Tongue (tissue), 2 donors: ENCODE measurements around the gene LNPEP. TPM values are rescaled to one million over a fixed set of nuclear protein-coding genes. Genes with fewer than 3 reads are reported as not detected.

Experiments
- DNase-seq: peaks from one replicate; pipeline ENCODE4 v3.0.0-alpha.2; 2015
- total RNA-seq: library from RNA; depleted of rRNA; stranded (reverse); fragments of >200 nt; gene quantifications from one replicate; pipeline ENCODE4 v1.2.3, GENCODE V29; 2014

LNPEP gene
- 95.6 TPM for total RNA-seq

GRCh38 chr5:96935559-96936430, at the start of gene LNPEP:
TSS of gene LNPEP (plus strand) at chr5:96936080. CDS start at chr5:96936156, 76 bp downstream.
- DNase-seq: peak; percentile 98

DNA sequence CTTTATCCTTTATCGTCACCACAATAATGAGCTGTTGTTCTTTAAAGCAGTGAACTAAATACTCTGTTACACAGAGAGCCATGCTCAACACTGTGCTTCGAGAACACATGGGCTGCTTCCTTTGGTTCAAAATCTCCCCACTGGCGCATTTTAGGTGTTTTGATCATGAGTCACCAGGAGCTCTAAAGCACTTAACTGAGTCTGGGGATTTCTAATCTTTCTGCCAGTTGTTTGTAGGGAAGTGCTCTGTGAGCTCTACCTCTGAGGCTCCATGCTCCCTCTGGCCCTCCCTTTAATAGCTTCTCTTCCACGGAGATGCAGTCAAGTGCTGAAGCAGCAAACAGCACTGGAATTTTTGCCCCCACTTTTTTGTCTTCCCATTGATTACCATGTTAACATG, 42.5 kb upstream of the LNPEP start:
- no peak for DNase-seq

GRCh38 chr5:96896276-96896675, 39.6 kb upstream of the LNPEP start:
- DNase-seq: no peak

- DNase-seq: no peak
Observed at GRCh38 chr5:96896806-96897205, 39.1 kb upstream of the LNPEP start.

DNA sequence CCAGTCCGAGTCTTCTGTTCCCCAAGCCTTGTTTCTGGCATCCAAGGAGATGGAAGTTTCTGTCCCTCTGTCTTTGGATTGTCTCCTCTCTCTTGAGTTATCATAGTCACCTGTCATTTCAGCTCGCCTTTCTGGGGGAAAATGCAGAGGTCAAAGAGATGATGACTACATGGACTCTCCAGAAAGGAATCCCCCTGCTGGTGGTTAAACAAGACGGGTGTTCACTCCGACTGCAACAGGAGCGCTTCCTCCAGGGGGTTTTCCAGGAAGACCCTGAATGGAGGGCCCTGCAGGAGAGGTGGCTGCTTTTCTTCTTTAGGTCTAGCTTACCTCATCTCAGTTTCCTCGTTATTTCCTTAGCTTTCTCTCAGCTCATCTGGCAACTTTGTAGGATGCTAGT, 34.5 kb upstream of the LNPEP start:
- DNase-seq: no peak

DNA sequence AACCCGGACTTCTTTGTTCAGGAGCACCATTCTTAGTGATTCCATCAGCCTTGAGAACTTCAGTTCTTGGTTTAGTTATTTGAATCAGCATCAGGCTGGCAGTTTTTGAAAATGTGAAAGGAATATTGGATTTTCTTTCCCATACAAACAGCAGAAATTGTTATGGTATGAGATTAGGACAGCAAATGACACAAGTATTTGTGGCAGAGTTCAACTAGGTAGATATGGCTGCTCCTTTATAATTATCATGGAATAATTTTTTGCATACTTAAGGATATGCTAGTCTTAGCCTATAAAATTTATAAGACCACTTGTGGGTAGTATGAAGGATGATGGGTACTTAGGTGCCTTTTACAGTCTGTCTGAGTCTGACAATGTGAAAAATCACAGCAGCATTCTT, 34.0 kb upstream of the LNPEP start:
- DNase-seq: no peak

DNA sequence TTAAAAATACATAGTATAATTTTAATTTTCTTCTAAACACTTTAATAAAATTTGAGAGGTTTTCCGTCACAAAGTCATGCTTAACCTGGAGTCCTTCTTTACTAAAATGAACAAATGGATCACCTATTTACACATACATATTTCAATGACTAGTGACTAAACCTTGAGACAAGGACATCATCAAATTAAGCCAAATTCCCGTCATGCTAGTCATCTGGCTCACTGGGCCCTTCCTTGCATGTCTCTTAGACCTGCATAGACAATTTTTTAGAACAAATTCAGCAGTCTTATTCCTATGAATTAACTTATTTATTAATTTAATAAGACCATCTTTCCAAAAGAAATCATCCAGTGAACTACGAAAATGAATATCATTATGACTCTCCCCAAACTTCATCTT, 33.0 kb upstream of the LNPEP start:
- DNase-seq: no peak

DNA sequence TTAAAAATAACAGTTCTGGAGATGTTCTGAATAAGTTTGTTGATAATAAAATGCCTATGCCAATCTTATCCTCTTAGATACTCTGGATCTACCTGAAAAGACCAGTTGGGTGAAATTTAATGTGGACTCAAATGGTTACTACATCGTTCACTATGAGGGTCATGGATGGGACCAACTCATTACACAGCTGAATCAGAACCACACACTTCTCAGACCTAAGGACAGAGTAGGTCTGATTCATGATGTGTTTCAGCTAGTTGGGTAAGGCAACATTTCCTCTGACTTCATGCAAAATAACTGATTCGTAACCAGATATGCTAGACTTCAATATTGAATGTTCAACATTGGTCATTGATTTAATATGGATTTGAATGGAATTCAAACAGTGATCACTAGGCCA, 32.6 kb upstream of the LNPEP start:
- no peak for DNase-seq

DNA sequence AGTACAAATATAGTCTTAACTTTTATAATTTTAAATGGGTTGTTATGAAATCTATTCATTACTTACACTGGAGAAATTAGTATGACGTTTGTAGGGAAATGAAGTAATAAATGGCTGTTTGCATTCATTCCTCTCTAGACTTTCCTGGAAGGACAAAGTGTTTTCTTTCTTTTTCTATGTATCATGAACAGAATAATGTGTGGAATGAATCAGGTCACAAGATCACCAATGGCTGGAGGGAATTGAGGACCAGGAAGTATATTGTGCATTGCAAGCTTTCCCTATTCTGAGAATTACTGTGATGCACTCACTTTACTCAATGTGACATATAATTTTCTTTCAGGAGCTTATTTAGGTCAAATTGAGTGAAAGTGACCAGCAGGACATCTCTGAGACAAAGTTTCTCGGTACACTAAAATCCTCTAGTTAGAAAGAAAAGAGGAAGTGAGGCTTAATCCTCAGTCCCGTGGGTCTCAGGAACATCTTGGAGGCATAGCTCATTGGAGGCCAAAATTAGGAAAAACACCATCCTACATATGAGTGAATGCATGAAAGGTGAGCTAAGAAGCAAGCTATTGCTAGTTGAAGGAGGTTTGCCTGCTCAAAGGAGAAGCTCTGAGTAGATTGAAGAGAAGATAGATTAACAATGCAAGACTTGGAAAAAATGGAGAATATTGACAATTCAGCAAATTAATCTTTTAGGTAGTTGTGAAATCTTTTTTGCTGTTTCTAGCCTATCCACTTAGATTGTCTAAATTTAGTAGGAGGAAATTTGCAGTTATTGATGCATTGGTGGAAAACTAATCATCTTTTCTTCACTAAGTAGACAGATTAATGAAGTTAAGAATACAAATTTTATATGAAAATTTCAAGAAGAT, 31.6 kb upstream of the LNPEP start:
- no peak for DNase-seq

DNA sequence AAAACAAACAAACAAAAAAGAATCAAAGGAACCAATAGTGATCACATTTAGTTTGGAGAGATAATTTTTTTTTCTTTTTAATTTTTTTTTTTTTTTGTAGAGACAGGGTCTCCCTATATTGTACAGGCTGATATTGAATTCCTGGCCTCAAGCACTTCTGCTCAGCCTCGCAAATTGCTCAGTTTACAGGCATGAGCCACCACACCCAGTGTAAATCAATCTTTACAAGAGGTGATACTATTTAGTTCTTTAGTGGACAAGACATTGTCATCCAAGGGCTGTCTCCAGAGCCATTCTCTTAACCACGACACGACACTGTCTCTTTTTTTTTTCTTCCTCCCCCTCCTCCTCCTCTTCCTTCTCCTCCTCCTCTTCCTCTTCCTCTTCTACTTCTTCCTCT, 30.0 kb upstream of the LNPEP start:
- no peak for DNase-seq

DNA sequence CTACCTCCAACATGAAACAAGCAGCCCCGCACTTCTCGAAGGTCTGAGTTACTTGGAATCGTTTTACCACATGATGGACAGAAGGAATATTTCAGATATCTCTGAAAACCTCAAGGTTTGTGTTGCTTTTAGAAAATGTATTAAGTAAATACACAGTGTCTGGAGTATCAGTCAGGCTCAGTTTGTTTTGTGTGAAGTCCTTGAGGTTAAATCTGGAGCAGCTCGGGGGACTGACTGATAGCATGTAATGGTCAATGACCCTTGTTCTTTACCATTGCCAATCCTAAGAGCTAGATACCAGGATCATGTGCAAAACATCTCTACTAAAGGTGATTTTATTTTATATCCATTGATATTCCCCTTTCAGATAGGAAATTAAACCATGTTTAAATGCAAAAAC, 26.9 kb upstream of the LNPEP start:
- no peak for DNase-seq

- no peak for DNase-seq
Observed at GRCh38 chr5:96909435-96909834, 26.4 kb upstream of the LNPEP start.

DNA sequence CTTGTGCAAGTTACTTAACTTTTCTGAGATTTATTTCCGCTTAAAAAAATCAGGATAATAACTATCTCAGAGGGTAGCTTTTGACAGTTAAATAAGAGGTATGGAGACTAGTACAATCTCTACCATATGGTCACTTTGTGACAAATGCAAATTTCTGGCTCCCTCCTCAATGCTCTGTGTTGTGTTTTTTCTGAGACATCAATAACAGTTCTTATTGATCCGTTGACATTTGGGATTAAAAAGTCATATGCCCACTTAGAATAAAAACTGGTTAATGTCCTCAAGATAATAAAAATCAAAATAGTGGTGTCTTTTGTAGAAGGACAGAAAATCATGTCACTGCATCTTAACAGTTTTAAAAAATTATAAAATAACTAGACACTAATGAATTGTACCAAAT, 24.7 kb upstream of the LNPEP start:
- DNase-seq: no peak

GRCh38 chr5:96913233-96913632, 22.6 kb upstream of the LNPEP start:
- DNase-seq: no peak

DNA sequence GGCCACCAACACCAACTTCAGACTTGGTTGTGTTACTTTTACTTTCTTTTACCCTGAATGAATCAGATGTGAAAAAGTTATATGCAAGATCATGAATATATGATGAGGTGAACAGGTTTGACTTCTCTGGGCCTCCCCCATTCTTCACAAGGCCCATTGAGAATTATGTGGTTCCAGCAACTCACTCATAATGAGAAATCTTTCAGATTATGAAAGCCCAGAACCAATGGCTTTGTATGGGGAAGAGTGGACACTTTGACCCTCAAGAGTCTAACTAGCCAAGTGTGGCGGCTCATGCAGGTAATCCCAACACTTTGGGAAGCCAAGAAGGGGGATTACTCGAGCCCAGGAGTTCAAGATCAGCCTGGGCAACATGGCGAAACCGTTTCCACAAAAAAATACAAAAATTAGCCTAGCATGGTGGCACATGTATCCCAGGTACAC, 16.1 kb upstream of the LNPEP start:
- no peak for DNase-seq

GRCh38 chr5:96920744-96921355, 15.0 kb upstream of the LNPEP start:
- no peak for DNase-seq

DNA sequence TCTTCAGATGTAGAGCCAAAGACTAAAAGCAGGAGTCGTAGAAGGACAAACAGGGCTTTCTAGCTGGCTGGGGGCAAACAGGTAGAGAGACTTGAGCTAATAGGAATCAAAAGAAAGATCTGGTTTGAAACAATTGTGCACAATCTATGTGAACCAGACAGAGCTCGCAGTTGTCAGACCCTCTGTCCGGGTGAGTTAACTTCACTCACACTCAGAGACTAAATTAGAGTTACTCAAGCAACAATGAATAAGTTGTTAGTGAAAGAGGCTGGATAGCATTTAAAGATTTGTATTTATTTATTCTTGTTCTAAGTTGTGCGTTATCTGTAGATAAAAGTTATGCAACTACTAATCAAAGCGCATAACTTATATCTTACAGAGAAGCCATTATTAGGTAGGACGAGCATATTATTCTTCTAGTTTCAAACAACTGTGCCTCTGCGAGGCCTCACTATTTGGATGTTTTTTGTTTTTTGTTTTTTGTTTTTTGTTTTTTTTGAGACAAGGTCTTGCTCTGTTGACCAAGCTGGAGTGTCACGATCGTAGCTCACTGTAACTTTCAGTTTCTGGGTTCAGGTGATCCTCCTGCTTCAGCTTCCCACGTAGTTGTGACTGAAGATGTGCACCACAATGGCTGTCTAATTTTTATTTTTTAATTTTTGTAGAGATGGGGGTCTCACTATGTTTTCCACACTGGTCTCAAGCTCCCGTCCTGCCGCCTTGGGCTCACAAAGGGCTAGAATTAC, 13.2 kb upstream of the LNPEP start:
- no peak for DNase-seq

GRCh38 chr5:96924016-96924443, 11.8 kb upstream of the LNPEP start:
- peak; percentile 31 for DNase-seq

- DNase-seq: no peak
Observed at GRCh38 chr5:96926276-96926675, 9.6 kb upstream of the LNPEP start.

GRCh38 chr5:96927008-96927407, 8.9 kb upstream of the LNPEP start:
- DNase-seq: no peak

DNA sequence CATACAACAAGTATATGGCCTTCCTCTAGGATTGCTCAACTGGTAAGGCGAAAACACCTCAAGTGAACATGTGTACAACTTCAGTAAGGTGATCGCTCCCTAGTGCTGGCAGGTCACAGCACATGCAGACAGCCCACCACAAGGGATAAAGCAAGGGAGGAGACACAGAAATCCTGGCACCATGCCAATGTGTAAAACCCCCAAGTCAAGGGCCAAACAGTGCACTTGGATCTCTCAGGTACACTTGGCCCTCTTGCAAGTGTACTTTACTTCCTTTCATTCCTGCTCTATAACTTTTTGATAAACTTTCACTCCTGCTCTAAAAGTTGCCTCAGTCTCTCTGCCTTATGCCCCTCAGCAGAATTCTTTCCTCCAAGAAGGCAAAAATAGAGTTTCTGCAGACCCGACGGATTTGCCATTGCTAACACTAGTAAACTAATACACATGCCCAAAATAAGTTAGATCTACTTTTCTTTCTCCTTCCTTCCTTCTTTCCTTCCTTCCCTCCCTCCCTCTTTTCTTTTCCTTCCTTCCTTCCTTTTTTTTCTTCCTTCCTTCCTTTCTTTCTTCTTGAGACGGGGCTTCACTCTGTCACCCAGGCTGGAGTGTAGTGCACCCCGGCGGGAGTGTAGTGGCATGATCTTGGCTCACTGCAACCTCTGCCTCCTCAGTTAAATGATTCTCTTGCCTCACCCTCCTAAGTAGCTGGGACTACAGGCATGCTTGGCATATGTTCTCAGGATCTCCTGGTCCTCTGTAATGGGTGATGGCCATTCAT, 6.8 kb upstream of the LNPEP start:
- no peak for DNase-seq
